GM23338 (cell line): ENCODE results near the gene TJP1.

Source experiments
- CTCF ChIP-seq, 2 experiments: fragments of 200-600 bp in 1 of 2; sonication (generic) in 1 of 2; conservative IDR thresholded peaks; 2 replicates each; pipeline versions ENCODE4 v1.5.1 to v1.6.1; 2016 to 2017; ENCODE audit warnings: antibody characterized with exemption in 2 of 2, low read depth in 2 of 2, mild to moderate bottlenecking in 2 of 2, moderate library complexity in 1 of 2
- JUNB ChIP-seq: IDR thresholded peaks from one replicate; pipeline ENCODE4 v1.6.1; 2016; ENCODE audit warnings: antibody characterized with exemption; ENCODE audit not compliant: unreplicated experiment
- POLR2AphosphoS5 ChIP-seq: IDR thresholded peaks from 2 replicates; pipeline ENCODE4 v1.6.1; 2016; ENCODE audit warnings: antibody characterized with exemption, low read depth

GRCh38 chr15:29770796-29771195 lies 51.5 kb downstream of the TJP1 start:
- TF ChIP-seq CTCF (conservative IDR thresholded peaks at IDR 0.05; ENCODE audit: low read depth in 2 of 2) (no peak), JUNB (no peak), POLR2AphosphoS5 (no peak)
